ENCODE results near the gene ZNF273. TPM values are rescaled to one million over a fixed set of nuclear protein-coding genes. Genes with fewer than 3 reads are reported as not detected.

Gene ZNF273
- total RNA-seq, 2 donors from 2014 or later = 15.5 to 20.5 TPM

DNA sequence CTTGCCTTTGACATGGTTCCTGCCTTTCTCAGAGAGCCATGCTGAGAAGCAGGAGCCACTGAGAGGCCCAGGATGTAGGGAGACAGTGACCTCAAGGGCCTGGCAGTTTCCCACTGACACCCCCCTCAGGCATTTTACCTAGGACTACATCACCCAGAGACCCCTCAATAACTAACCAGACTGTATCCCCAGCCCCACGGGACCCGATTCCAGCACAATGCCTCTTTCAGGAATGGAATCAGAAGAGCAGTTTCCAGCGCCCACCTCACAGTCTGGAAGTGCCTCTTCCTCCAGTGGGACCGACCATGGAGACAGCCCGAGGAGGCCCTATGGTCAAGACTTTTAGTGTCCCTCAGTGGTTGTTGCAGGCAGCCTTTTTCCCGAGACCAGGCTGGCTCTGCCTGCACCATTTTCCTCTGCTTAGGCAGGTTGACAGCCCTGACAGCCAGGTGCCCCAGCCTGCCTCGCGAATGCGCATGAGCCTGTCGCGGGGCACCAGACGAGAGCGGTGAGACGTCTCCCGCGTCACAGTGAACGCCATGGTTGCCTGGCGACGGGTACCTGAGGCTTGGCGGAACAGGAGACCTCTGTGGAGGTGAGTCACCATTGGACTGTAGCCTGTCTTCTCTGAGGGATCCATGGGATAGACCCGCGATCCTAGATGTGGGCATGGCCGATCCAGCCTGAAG is 28.4 kb upstream of the ZNF273 start:
- no peak for TF ChIP-seq CTCF (conservative IDR thresholded peaks at IDR 0.05)
- 81 to 87% methylated on average over 13 to 23 of the region's 23 CpGs for WGBS, 2 experiments (ENCODE audit: insufficient coverage in 1 of 2, insufficient read length in 1 of 2)
- DNase-seq = peak; percentile 20

GRCh38 chr7:64875258-64875657 is 27.8 kb upstream of the ZNF273 start:
- Mint-ChIP-seq H3K36me3 (ENCODE audit: low read depth) (no peaks in the 10 kb centered on the region), H3K4me3 (no peak overlapping the region), H3K4me1 (no peaks in the 10 kb centered on the region), H3K9me3 (peaks cover 78% of the 10 kb centered on the region), H3K27ac (no peak overlapping the region), H3K27me3 (ENCODE audit: insufficient read depth) (peaks cover 41% of the 10 kb centered on the region)
- peak; percentile 16 for DNase-seq
- no peak overlapping the region for H3K4me3 ChIP-seq (ENCODE audit: low read length)
- peaks cover 30% of the 10 kb centered on the region for H3K27me3 ChIP-seq (ENCODE audit: control insufficient read depth, insufficient read depth, low read length, poor library complexity, severe bottlenecking)
- H3K9ac ChIP-seq (ENCODE audit: extremely low read depth, low read length, poor library complexity, severe bottlenecking) = no peak overlapping the region
- 89 to 95% methylated on average over 14 to 18 of the region's 18 CpGs for WGBS, 2 experiments (ENCODE audit: insufficient coverage in 1 of 2, insufficient read length in 1 of 2)
- H3K36me3 ChIP-seq (ENCODE audit: control insufficient read depth, insufficient read depth, low read length) = no peaks in the 10 kb centered on the region
- no peaks in the 10 kb centered on the region for H3K9me3 ChIP-seq (ENCODE audit: control insufficient read depth, low read length)
- H3K27ac ChIP-seq (ENCODE audit: low read depth, low read length) = no peak overlapping the region
- no peak for TF ChIP-seq CTCF (conservative IDR thresholded peaks at IDR 0.05)
- H3K4me1 ChIP-seq (ENCODE audit: control insufficient read depth, insufficient read depth, low read length) = no peaks in the 10 kb centered on the region

More for the DNA sequence above, 28.4 kb upstream of the ZNF273 start:
- Mint-ChIP-seq H3K27me3 (ENCODE audit: insufficient read depth) (peaks cover 39% of the 10 kb centered on the region), H3K4me1 (no peaks in the 10 kb centered on the region), H3K36me3 (ENCODE audit: low read depth) (no peaks in the 10 kb centered on the region), H3K27ac (no peak overlapping the region), H3K4me3 (no peak overlapping the region), H3K9me3 (peaks cover 73% of the 10 kb centered on the region)
- no peak overlapping the region for H3K27ac ChIP-seq (ENCODE audit: low read depth, low read length)
- H3K27me3 ChIP-seq (ENCODE audit: control insufficient read depth, insufficient read depth, low read length, poor library complexity, severe bottlenecking) = peaks cover 30% of the 10 kb centered on the region
- no peak overlapping the region for H3K9ac ChIP-seq (ENCODE audit: extremely low read depth, low read length, poor library complexity, severe bottlenecking)
- no peak overlapping the region for H3K4me3 ChIP-seq (ENCODE audit: low read length)
- H3K9me3 ChIP-seq (ENCODE audit: control insufficient read depth, low read length) = no peaks in the 10 kb centered on the region
- H3K4me1 ChIP-seq (ENCODE audit: control insufficient read depth, insufficient read depth, low read length) = no peaks in the 10 kb centered on the region
- H3K36me3 ChIP-seq (ENCODE audit: control insufficient read depth, insufficient read depth, low read length) = no peaks in the 10 kb centered on the region

- no peak overlapping the region for H3K9ac ChIP-seq (ENCODE audit: extremely low read depth, low read length, poor library complexity, severe bottlenecking)
- H3K36me3 ChIP-seq (ENCODE audit: control insufficient read depth, insufficient read depth, low read length) = no peaks in the 10 kb centered on the region
- no peak overlapping the region for H3K27ac ChIP-seq (ENCODE audit: low read depth, low read length)
- no peak for TF ChIP-seq CTCF (conservative IDR thresholded peaks at IDR 0.05)
- no peak for DNase-seq
- Mint-ChIP-seq H3K27me3 (ENCODE audit: insufficient read depth) (peaks cover 43% of the 10 kb centered on the region), H3K9me3 (peaks cover 78% of the 10 kb centered on the region), H3K4me1 (no peaks in the 10 kb centered on the region), H3K36me3 (ENCODE audit: low read depth) (no peaks in the 10 kb centered on the region), H3K4me3 (no peak overlapping the region), H3K27ac (no peak overlapping the region)
- H3K4me1 ChIP-seq (ENCODE audit: control insufficient read depth, insufficient read depth, low read length) = no peaks in the 10 kb centered on the region
- H3K9me3 ChIP-seq (ENCODE audit: control insufficient read depth, low read length) = no peaks in the 10 kb centered on the region
- H3K4me3 ChIP-seq (ENCODE audit: low read length) = no peak overlapping the region
- 90 to 95% methylated on average over 20 to 23 of the region's 23 CpGs for WGBS, 2 experiments (ENCODE audit: insufficient coverage in 1 of 2, insufficient read length in 1 of 2)
- H3K27me3 ChIP-seq (ENCODE audit: control insufficient read depth, insufficient read depth, low read length, poor library complexity, severe bottlenecking) = peaks cover 30% of the 10 kb centered on the region
These were observed 27.2 kb upstream of the ZNF273 start for GRCh38 chr7:64875658-64876406.

Measured in endodermal cell (in vitro differentiated cells).